ENCODE data around the gene SLC6A16.

Gene SLC6A16

GRCh38 chr19:49339301-49340068, 14.5 kb upstream of the SLC6A16 start:
- peak; percentile 12 for DNase-seq (ENCODE audit: low spot score)
- in situ Hi-C loops (cut with MboI; ENCODE audit: low pct_unique_long_range_greater_than_20kb, low sequenced_read_pairs, unreplicated experiment), result no loop called here
- no peak for TF ChIP-seq CTCF (IDR thresholded peaks at IDR 0.05; ENCODE audit: extremely low read depth, insufficient read depth, missing control alignments)

- in situ Hi-C loops (cut with MboI; ENCODE audit: low pct_unique_long_range_greater_than_20kb, low sequenced_read_pairs, unreplicated experiment), result no loop called here
- TF ChIP-seq CTCF (IDR thresholded peaks at IDR 0.05; ENCODE audit: extremely low read depth, insufficient read depth, missing control alignments), result no peak
- DNase-seq (ENCODE audit: low spot score), result peak; percentile 17
Observed at GRCh38 chr19:49338691-49339300, 13.8 kb upstream of the SLC6A16 start.

GRCh38 chr19:49338023-49338677, 13.2 kb upstream of the SLC6A16 start:
- in situ Hi-C loops (cut with MboI; ENCODE audit: low pct_unique_long_range_greater_than_20kb, low sequenced_read_pairs, unreplicated experiment), result no loop called here
- DNase-seq (ENCODE audit: low spot score), result no peak
- TF ChIP-seq CTCF (IDR thresholded peaks at IDR 0.05; ENCODE audit: extremely low read depth, insufficient read depth, missing control alignments), result no peak

GRCh38 chr19:49337267-49338022, 12.5 kb upstream of the SLC6A16 start:
- in situ Hi-C loops (cut with MboI; ENCODE audit: low pct_unique_long_range_greater_than_20kb, low sequenced_read_pairs, unreplicated experiment), result no loop called here
- no peak for DNase-seq (ENCODE audit: low spot score)
- no peak for TF ChIP-seq CTCF (IDR thresholded peaks at IDR 0.05; ENCODE audit: extremely low read depth, insufficient read depth, missing control alignments)

- in situ Hi-C loops (cut with MboI; ENCODE audit: low pct_unique_long_range_greater_than_20kb, low sequenced_read_pairs, unreplicated experiment), result no loop called here
- DNase-seq (ENCODE audit: low spot score), result no peak
- TF ChIP-seq CTCF (IDR thresholded peaks at IDR 0.05; ENCODE audit: extremely low read depth, insufficient read depth, missing control alignments), result no peak
Observed at GRCh38 chr19:49336482-49337266, 11.7 kb upstream of the SLC6A16 start.
